G401.6 (cell line): ENCODE results near the gene THOP1.

ENCODE experiments used
- FAIRE-seq: peaks from 2 replicates; lab custom pipeline; 2012; peaks lifted over from hg19 to GRCh38; lab: Jason Lieb, UNC

THOP1 gene

GRCh38 chr19:2785244-2785997 is at the start of gene THOP1:
TSS of gene THOP1 (plus strand) at chr19:2785503. CDS start at chr19:2785663, 160 bp downstream.
- peak; percentile 97 for FAIRE-seq

- FAIRE-seq: no peak
Measured at GRCh38 chr19:2736550-2737190, 48.6 kb upstream of the THOP1 start.

- peak; percentile 72 for FAIRE-seq
Measured at GRCh38 chr19:2739602-2740313, 45.5 kb upstream of the THOP1 start, which contains the start of gene SLC39A3. TSS of gene SLC39A3 (minus strand) at chr19:2740017. CDS start at chr19:2737257, 2,760 bp downstream.

- FAIRE-seq: no peak
Measured at GRCh38 chr19:2740314-2740656, 45.0 kb upstream of the THOP1 start.

GRCh38 chr19:2743099-2743498 is 42.2 kb upstream of the THOP1 start:
- FAIRE-seq: no peak

- FAIRE-seq: no peak
Measured at GRCh38 chr19:2744113-2744512, 41.2 kb upstream of the THOP1 start.

- FAIRE-seq: no peak
Measured at GRCh38 chr19:2747349-2747748, 38.0 kb upstream of the THOP1 start.

- FAIRE-seq: no peak
Measured at GRCh38 chr19:2750808-2751437, 34.4 kb upstream of the THOP1 start.

- no peak for FAIRE-seq
Measured at GRCh38 chr19:2751438-2751830, 33.9 kb upstream of the THOP1 start.

- no peak for FAIRE-seq
Measured at GRCh38 chr19:2754659-2755447, 30.4 kb upstream of the THOP1 start.

- FAIRE-seq: no peak
Measured at GRCh38 chr19:2755448-2755705, 29.9 kb upstream of the THOP1 start.

GRCh38 chr19:2755811-2756210 is 29.5 kb upstream of the THOP1 start:
- FAIRE-seq: no peak

- no peak for FAIRE-seq
Measured at GRCh38 chr19:2756477-2756876, 28.8 kb upstream of the THOP1 start.

GRCh38 chr19:2756921-2757881 is 28.1 kb upstream of the THOP1 start:
- FAIRE-seq: no peak

- no peak for FAIRE-seq
Measured at GRCh38 chr19:2758601-2759313, 26.5 kb upstream of the THOP1 start.

- FAIRE-seq: no peak
Measured at GRCh38 chr19:2759362-2759761, 25.9 kb upstream of the THOP1 start.

GRCh38 chr19:2759965-2760364 is 25.3 kb upstream of the THOP1 start:
- FAIRE-seq: no peak

GRCh38 chr19:2761309-2761677 is 24.0 kb upstream of the THOP1 start:
- no peak for FAIRE-seq

GRCh38 chr19:2761876-2762782 is 23.2 kb upstream of the THOP1 start:
- FAIRE-seq: no peak
